WERI-Rb-1 (cell line): ENCODE results near the gene AFF3.
A peak's percentile ranks its signal among the peaks of the same experiment; 100 is the strongest.
"Not testable (repeated sequence)": the region's sequence is repeated elsewhere in the genome, so short reads cannot be mapped to it uniquely, and the experiment has no call there.

ENCODE experiments used
- DNase-seq: peaks from one replicate; pipeline ENCODE4 v3.0.0-alpha.2; 2020
- H3K27ac ChIP-seq: fragments of 250-450 bp; sonication (Bioruptor Pico); 2 replicates; pipeline ENCODE4 v1.5.1; 2020; ENCODE audit warnings: mild to moderate bottlenecking, moderate library complexity
- H3K27me3 ChIP-seq: fragments of 250-450 bp; sonication (Bioruptor Pico); 2 replicates; pipeline ENCODE4 v1.5.1; 2021; ENCODE audit warnings: mild to moderate bottlenecking, low read depth, moderate library complexity; ENCODE audit not compliant: insufficient read depth, severe bottlenecking
- H3K36me3 ChIP-seq: fragments of 250-450 bp; sonication (Bioruptor Pico); 2 replicates; pipeline ENCODE4 v1.5.1; 2020; ENCODE audit warnings: mild to moderate bottlenecking, moderate library complexity
- H3K4me3 ChIP-seq: 2 replicates; pipeline ENCODE4 v1.5.1; 2011; ENCODE audit warnings: low read depth, mild to moderate bottlenecking, control low read depth, low read length
- H3K9me3 ChIP-seq: fragments of 250-450 bp; sonication (Bioruptor Pico); 2 replicates; pipeline ENCODE4 v1.5.1; 2021; ENCODE audit warnings: mild to moderate bottlenecking, moderate library complexity; ENCODE audit not compliant: severe bottlenecking
- TF ChIP-seq, protein P1 (sequence below): IDR thresholded peaks from 2 replicates; pipeline ENCODE4 v1.5.1; 2011; ENCODE audit warnings: low read depth, mild to moderate bottlenecking, control low read depth, inconsistent platforms, low read length

Gene AFF3

DNA sequence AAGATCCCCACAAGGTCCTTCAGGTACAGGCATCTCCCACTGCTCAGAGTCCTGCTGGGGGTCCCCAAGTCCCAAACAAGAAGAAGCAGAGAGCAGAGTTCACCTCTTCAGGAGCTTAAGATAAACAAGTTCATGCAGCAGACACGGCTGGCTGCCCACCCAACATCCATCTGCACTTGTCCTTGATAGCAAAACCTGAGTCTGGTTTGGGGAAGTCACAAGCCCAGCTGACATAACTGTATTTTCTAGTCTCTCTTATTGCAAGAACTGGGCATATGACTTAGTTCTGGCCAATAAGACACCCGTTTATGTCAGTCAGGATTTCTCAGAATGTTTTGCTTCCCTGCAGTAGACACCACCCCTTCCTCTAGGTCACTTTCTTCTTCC lies 31.8 kb downstream of the AFF3 start:
- Histone ChIP-seq H3K4me3 (no peak overlapping the region), H3K9me3 (no peaks in the 10 kb centered on the region), H3K27ac (no peak overlapping the region), H3K36me3 (no peaks in the 10 kb centered on the region), H3K27me3 (peaks cover under 1% of the 10 kb centered on the region)
- TF ChIP-seq, protein P1, sequence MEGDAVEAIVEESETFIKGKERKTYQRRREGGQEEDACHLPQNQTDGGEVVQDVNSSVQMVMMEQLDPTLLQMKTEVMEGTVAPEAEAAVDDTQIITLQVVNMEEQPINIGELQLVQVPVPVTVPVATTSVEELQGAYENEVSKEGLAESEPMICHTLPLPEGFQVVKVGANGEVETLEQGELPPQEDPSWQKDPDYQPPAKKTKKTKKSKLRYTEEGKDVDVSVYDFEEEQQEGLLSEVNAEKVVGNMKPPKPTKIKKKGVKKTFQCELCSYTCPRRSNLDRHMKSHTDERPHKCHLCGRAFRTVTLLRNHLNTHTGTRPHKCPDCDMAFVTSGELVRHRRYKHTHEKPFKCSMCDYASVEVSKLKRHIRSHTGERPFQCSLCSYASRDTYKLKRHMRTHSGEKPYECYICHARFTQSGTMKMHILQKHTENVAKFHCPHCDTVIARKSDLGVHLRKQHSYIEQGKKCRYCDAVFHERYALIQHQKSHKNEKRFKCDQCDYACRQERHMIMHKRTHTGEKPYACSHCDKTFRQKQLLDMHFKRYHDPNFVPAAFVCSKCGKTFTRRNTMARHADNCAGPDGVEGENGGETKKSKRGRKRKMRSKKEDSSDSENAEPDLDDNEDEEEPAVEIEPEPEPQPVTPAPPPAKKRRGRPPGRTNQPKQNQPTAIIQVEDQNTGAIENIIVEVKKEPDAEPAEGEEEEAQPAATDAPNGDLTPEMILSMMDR: no peak
- DNase-seq: no peak

DNA sequence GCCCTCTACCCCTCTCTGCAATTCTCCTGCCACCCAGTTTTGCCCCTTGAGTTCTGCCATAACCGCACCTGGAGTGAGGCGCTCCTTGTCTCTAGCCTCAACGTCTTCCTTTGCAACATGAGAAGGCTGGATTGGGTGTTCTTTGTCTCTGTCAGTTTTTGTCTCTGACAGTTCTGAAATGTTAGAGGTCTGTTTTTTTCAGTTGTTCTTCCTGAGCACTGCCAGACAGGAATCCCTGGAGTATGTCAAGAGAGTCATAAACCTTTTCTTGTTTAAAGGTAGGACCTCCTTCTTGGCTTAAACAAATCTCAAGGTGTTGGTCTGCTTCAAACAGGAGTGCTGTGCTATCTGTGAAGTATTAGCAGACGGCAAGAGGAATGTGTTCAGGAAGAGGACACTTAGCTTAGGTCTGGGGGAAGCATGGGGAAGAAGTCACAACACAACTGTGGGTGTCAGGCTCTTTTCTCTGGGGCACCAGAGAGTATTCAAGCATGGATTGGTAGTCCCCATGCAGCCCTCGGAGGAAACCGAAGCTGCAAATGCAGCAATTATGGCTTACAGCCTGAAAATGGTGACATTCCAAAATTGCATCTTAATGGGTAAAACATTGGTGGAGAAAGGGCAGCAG lies 32.3 kb downstream of the AFF3 start:
- Histone ChIP-seq H3K4me3 (no peak overlapping the region), H3K9me3 (no peaks in the 10 kb centered on the region), H3K36me3 (no peaks in the 10 kb centered on the region), H3K27me3 (peaks cover 5% of the 10 kb centered on the region), H3K27ac (no peak overlapping the region)
- TF ChIP-seq, protein P1: no peak
- DNase-seq: no peak

DNA sequence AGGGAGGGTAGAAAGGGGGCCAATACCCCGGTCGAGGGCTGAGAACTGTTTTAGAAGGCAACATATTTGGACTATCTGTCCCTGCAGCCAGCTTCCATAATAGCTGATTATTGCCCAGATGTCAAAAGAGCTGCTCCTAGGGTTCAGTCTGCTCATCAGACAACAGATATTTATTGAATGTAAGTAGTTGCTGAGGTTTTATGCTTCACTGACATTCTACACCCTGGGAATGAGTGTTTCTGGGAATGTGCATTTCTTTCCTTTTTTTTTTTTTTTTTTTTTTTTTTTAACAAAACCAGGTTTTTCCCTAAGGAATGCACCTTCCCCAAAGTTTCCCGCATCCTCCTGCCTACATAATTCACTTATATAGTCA lies 33.8 kb downstream of the AFF3 start:
- H3K9me3 ChIP-seq, H3K27ac ChIP-seq, DNase-seq, H3K27me3 ChIP-seq, H3K4me3 ChIP-seq, H3K36me3 ChIP-seq: not testable (repeated sequence)

DNA sequence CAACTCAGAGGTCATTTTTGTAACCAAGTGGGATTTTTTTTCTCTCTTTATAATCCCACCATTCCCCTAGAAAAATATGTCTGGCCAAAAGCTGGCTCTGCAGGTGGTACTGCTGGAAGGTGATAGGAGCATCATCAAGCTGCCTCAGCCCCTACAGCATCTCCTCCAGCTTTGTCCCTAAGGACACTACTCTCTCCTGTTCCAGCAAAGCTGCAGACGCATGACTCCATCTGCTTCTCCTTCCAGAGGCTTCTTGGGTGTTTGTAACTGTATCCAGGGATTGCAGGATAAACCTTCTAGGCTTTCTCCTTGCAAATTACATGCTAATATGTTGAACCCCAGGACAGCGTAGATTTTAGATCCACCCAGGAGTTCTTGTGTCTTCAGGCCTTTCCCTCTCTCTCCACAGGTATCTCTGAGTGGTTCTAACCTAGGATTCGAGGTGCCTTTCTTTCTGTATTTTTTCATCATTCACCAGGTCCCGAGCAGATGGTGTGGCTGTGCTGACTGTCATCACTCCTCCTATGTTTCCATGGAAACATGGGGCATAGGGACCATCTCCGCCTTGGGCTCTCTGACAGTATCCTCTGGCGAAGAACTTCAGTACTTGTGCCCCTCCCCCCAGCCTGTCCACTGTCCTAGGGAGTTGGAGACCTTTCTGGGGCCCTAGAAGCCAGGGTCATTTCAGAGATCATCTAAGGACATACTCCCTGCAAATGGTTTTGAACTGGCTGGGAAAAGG lies 34.3 kb downstream of the AFF3 start:
- peak; percentile 18 for DNase-seq
- H3K9me3 ChIP-seq: no peaks in the 10 kb centered on the region
- H3K27ac ChIP-seq: no peak overlapping the region
- TF ChIP-seq, protein P1: no peak
- no peaks in the 10 kb centered on the region for H3K36me3 ChIP-seq
- no peak overlapping the region for H3K4me3 ChIP-seq
- H3K27me3 ChIP-seq: peaks cover 5% of the 10 kb centered on the region

DNA sequence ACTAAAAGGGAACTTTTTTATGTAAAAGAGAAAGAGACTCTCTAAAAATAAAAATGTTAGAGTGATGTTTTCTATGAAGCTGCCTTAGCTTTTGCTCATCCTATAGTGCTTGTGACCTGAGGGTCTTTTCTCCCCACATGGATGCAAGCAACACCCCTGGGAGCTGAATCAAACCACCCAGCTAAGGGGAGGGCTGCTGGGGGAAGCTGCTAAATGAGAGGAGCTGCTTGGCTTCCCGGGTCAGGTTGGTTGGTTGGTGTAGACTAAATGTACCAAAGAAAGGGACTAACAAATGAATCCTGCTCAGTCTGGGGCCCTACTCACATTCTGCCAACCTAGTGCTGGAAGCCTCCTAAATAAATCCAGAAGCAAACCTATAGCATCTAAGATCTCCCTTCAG lies 35.0 kb downstream of the AFF3 start:
- TF ChIP-seq, protein P1: no peak
- H3K9me3 ChIP-seq: no peaks in the 10 kb centered on the region
- H3K27me3 ChIP-seq: peaks cover 5% of the 10 kb centered on the region
- no peaks in the 10 kb centered on the region for H3K36me3 ChIP-seq
- H3K4me3 ChIP-seq: no peak overlapping the region
- no peak for DNase-seq
- H3K27ac ChIP-seq: no peak overlapping the region

DNA sequence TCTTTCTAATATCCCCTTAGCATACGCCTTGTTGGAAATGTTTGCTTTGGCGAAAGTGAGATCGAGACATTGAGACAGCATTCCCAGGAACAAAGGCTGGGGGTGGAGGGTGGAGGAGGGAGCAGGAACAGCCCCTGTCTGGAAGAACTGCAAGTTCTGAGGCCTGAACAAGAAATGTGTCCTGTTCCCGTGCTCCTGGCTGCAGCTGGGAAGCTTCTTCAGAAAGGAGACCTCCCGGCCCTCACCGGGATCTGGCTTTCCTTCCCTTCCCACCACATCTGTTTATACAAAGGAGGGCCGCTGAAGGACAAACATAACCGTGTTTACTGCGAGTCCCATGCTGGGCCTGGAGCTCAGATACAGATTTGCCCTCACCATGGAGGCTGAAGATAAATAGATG lies 35.9 kb downstream of the AFF3 start:
- DNase-seq: no peak
- Histone ChIP-seq H3K36me3 (no peaks in the 10 kb centered on the region), H3K4me3 (no peak overlapping the region), H3K9me3 (no peaks in the 10 kb centered on the region), H3K27ac (no peak overlapping the region), H3K27me3 (peaks cover 5% of the 10 kb centered on the region)
- TF ChIP-seq, protein P1: no peak
